Measurements from ENCODE around the gene CCDC40. TPM values are rescaled to one million over a fixed set of nuclear protein-coding genes. Genes with fewer than 3 reads are reported as not detected.

The CCDC40 gene
- total and polyA plus RNA-seq, 9 donors = 3.2 to 7.1 (median 4.4) TPM

DNA sequence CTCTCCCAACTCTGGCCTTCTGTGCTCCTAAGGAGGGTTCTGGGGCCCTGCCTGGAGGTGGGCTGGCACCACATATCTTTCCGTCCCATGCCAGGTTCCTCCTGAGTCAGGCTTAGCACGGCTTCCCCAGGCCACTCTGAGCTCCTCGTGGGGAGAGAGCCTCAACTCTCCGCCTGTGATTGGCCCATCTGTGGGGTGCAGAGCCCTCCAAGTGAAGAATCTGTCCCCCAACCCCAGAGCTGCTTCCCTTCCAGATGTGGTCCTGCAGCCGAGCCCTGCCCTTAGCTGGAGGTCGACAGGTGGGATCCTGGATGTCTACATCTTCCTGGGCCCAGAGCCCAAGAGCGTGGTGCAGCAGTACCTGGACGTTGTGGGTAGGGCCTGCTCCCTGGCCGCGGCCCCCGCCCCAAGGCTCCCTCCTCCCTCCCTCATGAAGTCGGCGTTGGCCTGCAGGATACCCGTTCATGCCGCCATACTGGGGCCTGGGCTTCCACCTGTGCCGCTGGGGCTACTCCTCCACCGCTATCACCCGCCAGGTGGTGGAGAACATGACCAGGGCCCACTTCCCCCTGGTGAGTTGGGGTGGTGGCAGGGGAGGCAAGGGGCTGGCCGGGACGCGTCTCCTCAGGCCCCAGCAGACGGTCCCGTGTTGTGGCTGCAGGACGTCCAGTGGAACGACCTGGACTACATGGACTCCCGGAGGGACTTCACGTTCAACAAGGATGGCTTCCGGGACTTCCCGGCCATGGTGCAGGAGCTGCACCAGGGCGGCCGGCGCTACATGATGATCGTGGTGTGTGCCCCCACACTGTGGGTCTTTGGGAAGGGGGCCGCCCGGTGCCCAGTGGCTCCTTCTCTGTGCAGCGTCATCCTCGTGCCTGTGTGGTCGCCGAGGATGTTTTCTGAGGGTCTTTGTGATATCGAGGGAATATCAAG is 71.9 kb downstream of the CCDC40 start:
- H3K4me3 ChIP-seq (ENCODE audit: low read length) = no peak overlapping the region
- peaks cover 3% of the 10 kb centered on the region for H3K36me3 ChIP-seq (ENCODE audit: control insufficient read depth, insufficient read depth, low read length)
- peaks cover 3% of the 10 kb centered on the region for H3K27me3 ChIP-seq (ENCODE audit: control insufficient read depth, insufficient read depth, low read length)
- no peak for DNase-seq
- H3K27ac ChIP-seq (ENCODE audit: low read length) = no peak overlapping the region
- WGBS (ENCODE audit: insufficient coverage) = 91% methylated on average over 31 of the region's 40 CpGs
- peaks cover 16% of the 10 kb centered on the region for H3K4me1 ChIP-seq (ENCODE audit: control insufficient read depth, insufficient read depth, low read length)
- no peaks in the 10 kb centered on the region for H3K9me3 ChIP-seq (replicated peaks; ENCODE audit: control insufficient read depth, low read depth, low read length)

DNA sequence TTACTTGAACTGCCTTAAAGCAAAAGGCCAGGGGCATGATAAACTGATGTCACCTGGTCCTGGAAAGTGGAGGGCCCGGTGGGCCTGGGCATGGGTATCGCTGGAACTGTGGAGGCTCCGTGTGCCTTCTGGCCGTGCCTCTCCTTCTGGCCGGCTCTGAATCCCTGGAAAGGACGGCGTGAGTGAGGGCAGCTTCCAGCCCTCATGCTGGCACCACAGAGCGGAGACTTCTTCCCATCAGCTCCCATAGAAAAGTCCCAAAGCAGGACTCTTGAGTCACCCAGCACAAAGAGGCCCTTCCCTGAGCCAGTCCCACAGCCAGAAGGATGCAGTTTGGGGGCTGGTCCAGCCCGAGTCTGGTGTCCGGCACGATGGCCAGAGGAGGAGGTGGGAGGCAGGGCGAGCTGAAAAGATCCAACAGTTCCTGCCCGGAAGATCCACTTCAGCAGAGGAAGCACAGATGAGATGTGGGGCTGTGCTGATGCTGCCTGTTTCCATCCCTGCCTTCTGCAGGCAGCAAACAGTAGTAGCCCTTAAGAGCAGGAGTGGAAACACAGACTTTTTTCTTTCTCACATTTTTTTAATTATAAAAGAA is 72.7 kb downstream of the CCDC40 start:
- Histone ChIP-seq H3K4me3 (ENCODE audit: low read length) (no peak overlapping the region), H3K36me3 (ENCODE audit: control insufficient read depth, insufficient read depth, low read length) (peaks cover 3% of the 10 kb centered on the region), H3K27me3 (ENCODE audit: control insufficient read depth, insufficient read depth, low read length) (peaks cover 3% of the 10 kb centered on the region), H3K27ac (ENCODE audit: low read length) (no peak overlapping the region), H3K9me3 (replicated peaks; ENCODE audit: control insufficient read depth, low read depth, low read length) (no peaks in the 10 kb centered on the region), H3K4me1 (ENCODE audit: control insufficient read depth, insufficient read depth, low read length) (peaks cover 16% of the 10 kb centered on the region)
- WGBS (ENCODE audit: insufficient coverage) = 72% methylated on average over 12 of the region's 13 CpGs
- DNase-seq = no peak

DNA sequence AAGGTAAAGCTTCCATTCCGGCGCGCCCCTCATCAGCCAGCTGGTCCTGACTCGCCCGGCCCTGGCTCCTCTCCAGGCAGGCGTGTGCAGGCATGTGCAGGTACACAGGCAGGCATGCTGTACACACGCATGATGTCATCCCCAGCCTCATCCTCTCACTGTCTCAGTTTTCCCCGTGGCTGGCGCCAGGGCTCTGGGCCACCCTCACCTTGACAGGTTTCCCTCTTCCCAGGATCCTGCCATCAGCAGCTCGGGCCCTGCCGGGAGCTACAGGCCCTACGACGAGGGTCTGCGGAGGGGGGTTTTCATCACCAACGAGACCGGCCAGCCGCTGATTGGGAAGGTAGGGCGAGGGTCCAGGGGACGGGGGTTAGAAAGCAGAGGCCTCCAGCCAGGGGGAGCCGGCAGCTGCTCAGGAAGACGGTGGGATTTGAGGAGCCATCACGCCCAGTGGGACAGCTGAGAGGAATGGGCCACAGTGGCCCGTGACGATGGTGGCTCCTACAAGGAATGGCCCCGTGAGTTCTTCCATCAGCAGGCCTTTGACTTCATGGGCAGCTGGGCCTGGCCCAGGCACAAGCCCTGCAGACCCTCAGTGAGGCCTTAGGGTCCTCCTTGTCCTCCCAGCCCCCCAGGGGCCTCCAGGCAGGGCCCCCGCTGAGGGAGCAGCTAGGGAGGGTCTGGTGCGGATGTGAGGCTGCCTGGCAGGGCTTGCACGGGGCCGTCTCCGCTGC is 73.4 kb downstream of the CCDC40 start:
- no peaks in the 10 kb centered on the region for H3K9me3 ChIP-seq (replicated peaks; ENCODE audit: control insufficient read depth, low read depth, low read length)
- 85% methylated on average over 29 of the region's 30 CpGs for WGBS (ENCODE audit: insufficient coverage)
- DNase-seq = no peak
- peaks cover 3% of the 10 kb centered on the region for H3K36me3 ChIP-seq (ENCODE audit: control insufficient read depth, insufficient read depth, low read length)
- peaks cover 11% of the 10 kb centered on the region for H3K4me1 ChIP-seq (ENCODE audit: control insufficient read depth, insufficient read depth, low read length)
- no peak overlapping the region for H3K4me3 ChIP-seq (ENCODE audit: low read length)
- H3K27me3 ChIP-seq (ENCODE audit: control insufficient read depth, insufficient read depth, low read length) = peaks cover under 1% of the 10 kb centered on the region
- no peak overlapping the region for H3K27ac ChIP-seq (ENCODE audit: low read length)

DNA sequence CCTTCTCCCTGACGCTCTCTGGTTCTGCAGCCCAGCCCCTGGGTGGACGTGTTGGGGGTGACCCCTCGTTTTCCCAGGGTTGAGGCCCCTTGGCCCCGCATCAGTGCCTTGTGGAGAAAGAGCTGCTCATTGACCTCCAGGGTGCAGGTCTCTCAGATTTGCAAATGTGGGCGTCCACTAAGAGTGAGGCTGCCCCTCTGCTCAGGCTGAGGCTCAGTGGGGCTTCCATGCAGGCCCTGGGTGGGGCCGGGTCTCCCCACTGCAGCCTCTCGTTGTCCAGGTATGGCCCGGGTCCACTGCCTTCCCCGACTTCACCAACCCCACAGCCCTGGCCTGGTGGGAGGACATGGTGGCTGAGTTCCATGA is 74.0 kb downstream of the CCDC40 start:
- H3K36me3 ChIP-seq (ENCODE audit: control insufficient read depth, insufficient read depth, low read length) = peaks cover 3% of the 10 kb centered on the region

DNA sequence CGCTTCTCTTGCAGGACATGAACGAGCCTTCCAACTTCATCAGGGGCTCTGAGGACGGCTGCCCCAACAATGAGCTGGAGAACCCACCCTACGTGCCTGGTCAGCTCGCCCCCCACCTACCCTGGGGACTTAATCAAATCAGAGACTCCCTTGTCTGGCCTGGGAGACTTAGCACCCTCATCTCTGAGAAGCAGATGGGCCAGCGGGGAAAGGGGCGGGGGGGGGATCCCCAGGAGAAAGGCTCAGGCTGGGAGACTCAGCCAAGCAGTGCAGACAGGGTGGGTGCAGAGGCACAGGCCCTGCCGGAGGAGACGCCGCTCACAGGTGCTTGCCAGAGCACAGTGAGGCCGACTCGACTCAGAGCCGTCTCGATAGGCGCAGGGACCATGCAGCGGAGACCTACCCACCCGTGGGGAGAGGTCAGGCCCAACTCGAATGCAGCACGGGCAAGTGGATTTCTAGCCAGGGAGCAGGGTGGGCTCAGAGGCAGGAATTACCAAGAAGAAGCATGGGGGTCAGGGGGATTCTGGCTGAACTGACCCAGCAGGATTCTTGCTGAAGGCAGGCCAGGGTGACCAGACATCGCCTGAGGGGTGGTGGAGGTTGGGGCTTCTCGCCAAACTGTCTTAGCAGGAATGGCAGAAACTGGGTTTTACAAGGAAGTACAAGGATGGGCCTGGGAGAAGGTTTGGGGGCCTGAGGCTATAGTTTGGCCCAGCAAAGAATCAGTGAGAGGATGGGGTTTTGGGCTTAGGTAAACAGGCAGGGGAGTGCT is 74.7 kb downstream of the CCDC40 start:
- DNase-seq = no peak
- Histone ChIP-seq H3K4me1 (ENCODE audit: control insufficient read depth, insufficient read depth, low read length) (peaks cover 3% of the 10 kb centered on the region), H3K4me3 (ENCODE audit: low read length) (no peak overlapping the region), H3K27ac (ENCODE audit: low read length) (no peak overlapping the region), H3K27me3 (ENCODE audit: control insufficient read depth, insufficient read depth, low read length) (no peaks in the 10 kb centered on the region), H3K36me3 (ENCODE audit: control insufficient read depth, insufficient read depth, low read length) (peaks cover 3% of the 10 kb centered on the region), H3K9me3 (replicated peaks; ENCODE audit: control insufficient read depth, low read depth, low read length) (no peaks in the 10 kb centered on the region)
- 88% methylated on average over 19 of the region's 21 CpGs for WGBS (ENCODE audit: insufficient coverage)

More for the DNA sequence above, 74.0 kb downstream of the CCDC40 start:
- peaks cover 10% of the 10 kb centered on the region for H3K4me1 ChIP-seq (ENCODE audit: control insufficient read depth, insufficient read depth, low read length)
- no peaks in the 10 kb centered on the region for H3K9me3 ChIP-seq (replicated peaks; ENCODE audit: control insufficient read depth, low read depth, low read length)
- H3K27ac ChIP-seq (ENCODE audit: low read length) = no peak overlapping the region
- H3K27me3 ChIP-seq (ENCODE audit: control insufficient read depth, insufficient read depth, low read length) = no peaks in the 10 kb centered on the region
- 74% methylated on average over 7 of the region's 9 CpGs for WGBS (ENCODE audit: insufficient coverage)
- no peak overlapping the region for H3K4me3 ChIP-seq (ENCODE audit: low read length)
- DNase-seq = no peak

DNA sequence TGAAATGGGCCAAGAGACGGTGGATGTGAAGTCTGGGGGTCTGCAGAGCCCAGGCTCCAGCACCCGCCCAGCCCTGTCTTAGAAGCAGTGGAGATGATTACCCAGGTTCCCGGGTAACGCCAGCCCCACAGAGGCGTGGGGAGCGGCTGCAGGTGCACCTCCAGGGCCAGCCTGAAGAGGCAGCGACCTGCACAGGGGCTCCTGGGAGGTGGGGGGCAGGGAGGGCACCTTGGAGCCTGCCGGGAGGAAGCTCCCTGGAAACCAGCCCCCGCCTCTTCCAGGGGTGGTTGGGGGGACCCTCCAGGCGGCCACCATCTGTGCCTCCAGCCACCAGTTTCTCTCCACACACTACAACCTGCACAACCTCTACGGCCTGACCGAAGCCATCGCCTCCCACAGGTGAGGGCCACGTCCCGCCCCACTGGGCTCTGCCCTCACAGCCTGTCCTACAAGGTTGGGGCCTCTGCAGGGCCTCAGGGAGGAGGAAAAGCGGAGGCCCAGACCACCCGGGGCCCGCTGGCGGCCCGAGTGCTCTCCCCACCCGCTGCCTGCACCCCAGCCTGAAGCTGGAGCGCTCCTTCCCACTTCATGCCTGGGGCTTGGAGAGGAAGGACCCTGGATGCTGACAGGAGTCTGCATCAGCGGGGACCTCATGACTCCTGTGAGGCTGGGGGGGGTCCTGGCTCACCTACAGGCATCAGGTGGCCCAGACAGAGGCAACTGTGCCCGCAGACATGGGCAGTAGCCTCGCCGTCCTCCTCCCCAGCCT is 75.4 kb downstream of the CCDC40 start:
- no peak for DNase-seq
- no peaks in the 10 kb centered on the region for H3K9me3 ChIP-seq (replicated peaks; ENCODE audit: control insufficient read depth, low read depth, low read length)
- H3K36me3 ChIP-seq (ENCODE audit: control insufficient read depth, insufficient read depth, low read length) = peaks cover 3% of the 10 kb centered on the region
- no peaks in the 10 kb centered on the region for H3K4me1 ChIP-seq (ENCODE audit: control insufficient read depth, insufficient read depth, low read length)
- H3K27ac ChIP-seq (ENCODE audit: low read length) = no peak overlapping the region
- 72% methylated on average over 21 of the region's 26 CpGs for WGBS (ENCODE audit: insufficient coverage)
- no peaks in the 10 kb centered on the region for H3K27me3 ChIP-seq (ENCODE audit: control insufficient read depth, insufficient read depth, low read length)
- no peak overlapping the region for H3K4me3 ChIP-seq (ENCODE audit: low read length)

DNA sequence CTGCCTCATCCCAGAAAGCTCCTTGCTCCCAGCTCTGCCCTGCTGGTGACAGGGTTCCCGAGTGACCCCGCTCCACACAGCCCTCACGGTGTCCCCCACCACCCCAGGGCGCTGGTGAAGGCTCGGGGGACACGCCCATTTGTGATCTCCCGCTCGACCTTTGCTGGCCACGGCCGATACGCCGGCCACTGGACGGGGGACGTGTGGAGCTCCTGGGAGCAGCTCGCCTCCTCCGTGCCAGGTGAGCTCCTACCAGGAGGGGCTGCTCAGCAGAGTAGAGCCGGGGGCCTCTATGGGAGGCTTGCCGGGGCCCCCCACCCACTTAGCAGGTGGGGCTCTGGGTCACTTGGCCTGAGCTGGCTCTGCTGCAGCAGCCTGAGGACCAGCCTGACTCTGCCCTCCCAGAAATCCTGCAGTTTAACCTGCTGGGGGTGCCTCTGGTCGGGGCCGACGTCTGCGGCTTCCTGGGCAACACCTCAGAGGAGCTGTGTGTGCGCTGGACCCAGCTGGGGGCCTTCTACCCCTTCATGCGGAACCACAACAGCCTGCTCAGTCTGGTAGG is 76.1 kb downstream of the CCDC40 start:
- 89% methylated on average over 21 of the region's 24 CpGs for WGBS (ENCODE audit: insufficient coverage)
- H3K4me3 ChIP-seq (ENCODE audit: low read length) = no peak overlapping the region
- no peak for DNase-seq

DNA sequence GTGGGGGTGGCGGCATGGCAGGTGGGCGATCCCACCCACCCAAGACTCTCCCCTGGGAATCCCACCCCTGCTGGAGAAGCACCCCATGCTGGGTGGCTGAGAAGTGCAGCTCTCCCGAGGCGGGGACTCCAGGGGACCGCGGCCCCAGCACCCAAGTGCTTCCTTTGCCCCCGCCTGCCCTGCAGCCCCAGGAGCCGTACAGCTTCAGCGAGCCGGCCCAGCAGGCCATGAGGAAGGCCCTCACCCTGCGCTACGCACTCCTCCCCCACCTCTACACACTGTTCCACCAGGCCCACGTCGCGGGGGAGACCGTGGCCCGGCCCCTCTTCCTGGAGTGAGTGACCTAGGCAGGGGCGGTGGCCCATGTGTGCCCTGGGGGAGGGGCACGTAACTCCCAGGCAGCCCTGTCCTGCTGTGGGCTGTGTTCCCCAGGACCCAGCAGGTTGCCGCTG is 76.6 kb downstream of the CCDC40 start:
- Histone ChIP-seq H3K36me3 (ENCODE audit: control insufficient read depth, insufficient read depth, low read length) (peaks cover 3% of the 10 kb centered on the region), H3K4me1 (ENCODE audit: control insufficient read depth, insufficient read depth, low read length) (no peaks in the 10 kb centered on the region), H3K27me3 (ENCODE audit: control insufficient read depth, insufficient read depth, low read length) (no peaks in the 10 kb centered on the region), H3K27ac (ENCODE audit: low read length) (no peak overlapping the region), H3K4me3 (ENCODE audit: low read length) (no peak overlapping the region), H3K9me3 (replicated peaks; ENCODE audit: control insufficient read depth, low read depth, low read length) (no peaks in the 10 kb centered on the region)
- no peak for DNase-seq
- WGBS (ENCODE audit: insufficient coverage) = 93% methylated on average over 8 of the region's 20 CpGs

More for the DNA sequence above, 76.1 kb downstream of the CCDC40 start:
- Histone ChIP-seq H3K27ac (ENCODE audit: low read length) (no peak overlapping the region), H3K9me3 (replicated peaks; ENCODE audit: control insufficient read depth, low read depth, low read length) (no peaks in the 10 kb centered on the region), H3K27me3 (ENCODE audit: control insufficient read depth, insufficient read depth, low read length) (no peaks in the 10 kb centered on the region), H3K36me3 (ENCODE audit: control insufficient read depth, insufficient read depth, low read length) (peaks cover 3% of the 10 kb centered on the region), H3K4me1 (ENCODE audit: control insufficient read depth, insufficient read depth, low read length) (no peaks in the 10 kb centered on the region)

DNA sequence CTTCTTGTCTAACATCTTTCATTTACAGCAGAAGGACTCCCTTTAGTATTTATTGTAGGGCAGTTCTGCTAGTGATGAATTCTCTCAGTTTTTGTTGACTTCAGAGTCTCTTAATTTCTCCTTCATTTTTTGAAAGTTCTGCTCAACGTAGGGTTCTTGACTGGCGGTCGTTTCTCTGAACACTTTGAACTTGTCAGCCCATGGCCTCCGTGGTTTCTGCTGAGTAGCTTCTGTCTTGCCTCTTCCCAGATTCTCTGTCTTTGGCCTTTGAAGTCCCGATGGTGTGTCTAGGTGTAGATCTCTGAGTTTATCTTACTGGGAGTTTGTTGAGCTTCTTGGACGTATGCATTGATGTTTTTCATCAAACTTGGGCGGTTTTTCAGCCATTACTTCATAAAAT is 78.3 kb downstream of the CCDC40 start:
- Histone ChIP-seq H3K4me3 (ENCODE audit: low read length) (no peak overlapping the region), H3K27ac (ENCODE audit: low read length) (no peak overlapping the region), H3K9me3 (replicated peaks; ENCODE audit: control insufficient read depth, low read depth, low read length) (no peaks in the 10 kb centered on the region), H3K4me1 (ENCODE audit: control insufficient read depth, insufficient read depth, low read length) (no peaks in the 10 kb centered on the region), H3K27me3 (ENCODE audit: control insufficient read depth, insufficient read depth, low read length) (no peaks in the 10 kb centered on the region), H3K36me3 (ENCODE audit: control insufficient read depth, insufficient read depth, low read length) (peaks cover 3% of the 10 kb centered on the region)
- WGBS (ENCODE audit: insufficient coverage) = 89% methylated on average over 4 of the region's 7 CpGs
- DNase-seq = no peak
